ENCODE measurements around the gene CYFIP2. TPM values are rescaled to one million over a fixed set of nuclear protein-coding genes. Genes with fewer than 3 reads are reported as not detected.
"Not testable (repeated sequence)": the region's sequence is repeated elsewhere in the genome, so short reads cannot be mapped to it uniquely, and the experiment has no call there.

Gene CYFIP2
- polyA plus RNA-seq, 1 donor (not counting 4 experiments of a cell fraction or from before 2014, with no cell fraction given) = 0.62 TPM

GRCh38 chr5:157400741-157401495 is 135.0 kb downstream of the CYFIP2 start:
- H3K27ac ChIP-seq (ENCODE audit: control insufficient read depth, insufficient read depth, low read length) = no peak overlapping the region
- H3K27me3 ChIP-seq (ENCODE audit: control insufficient read depth, extremely low read depth, insufficient read depth, low read length) = no peaks in the 10 kb centered on the region
- H3K9ac ChIP-seq (ENCODE audit: control insufficient read depth, extremely low read depth, insufficient read depth, low read length) = no peak overlapping the region
- H3K79me2 ChIP-seq (ENCODE audit: control insufficient read depth, insufficient read depth, low read length) = no peaks in the 10 kb centered on the region
- no peaks in the 10 kb centered on the region for H3K9me3 ChIP-seq (ENCODE audit: control insufficient read depth, low read depth, low read length)
- H3K9me1 ChIP-seq (ENCODE audit: control insufficient read depth, extremely low read depth, insufficient read depth, low read length) = no peaks in the 10 kb centered on the region
- H3K4me3 ChIP-seq (ENCODE audit: control insufficient read depth in 2 of 3, extremely low read depth in 1 of 3, insufficient read depth in 2 of 3, low read depth in 1 of 3, low read length in 3 of 3) = no peak overlapping the region
- no peaks in the 10 kb centered on the region for H4K20me1 ChIP-seq (ENCODE audit: control insufficient read depth, extremely low read depth, insufficient read depth, low read length)
- FAIRE-seq (no peak), DNase-seq (ENCODE audit: low read depth, low spot score) (no peak)
- no peaks in the 10 kb centered on the region for H3K4me1 ChIP-seq (ENCODE audit: control insufficient read depth, extremely low read depth, insufficient read depth, low read length)
- dilution Hi-C loops (cut with MboI; ENCODE audit: extremely low pct_ligation_motif_present, low sequenced_read_pairs) = no loop called here
- TF ChIP-seq CTCF (optimal IDR thresholded peaks at IDR 0.05 in 1 of 3, IDR thresholded peaks at IDR 0.05 in 1 of 3, conservative IDR thresholded peaks at IDR 0.05 in 1 of 3; ENCODE audit: extremely low read depth in 1 of 3, insufficient read depth in 2 of 3, low read length in 3 of 3) = no peak
- no peak for TF ChIP-seq EZH2 (IDR thresholded peaks at IDR 0.05; ENCODE audit: low read length)
- H2AFZ ChIP-seq (ENCODE audit: control insufficient read depth, low read length) = no peak overlapping the region
- H3K36me3 ChIP-seq (ENCODE audit: control insufficient read depth in 2 of 2, extremely low read depth in 1 of 2, insufficient read depth in 2 of 2, low read length in 2 of 2) = no peaks in the 10 kb centered on the region
- no peak overlapping the region for H3K4me2 ChIP-seq (ENCODE audit: control insufficient read depth, extremely low read depth, insufficient read depth, low read depth, low read length)

- H3K9me1 ChIP-seq (ENCODE audit: control insufficient read depth, extremely low read depth, insufficient read depth, low read length) = no peaks in the 10 kb centered on the region
- no peaks in the 10 kb centered on the region for H3K9me3 ChIP-seq (ENCODE audit: control insufficient read depth, low read depth, low read length)
- no peak overlapping the region for H3K4me2 ChIP-seq (ENCODE audit: control insufficient read depth, extremely low read depth, insufficient read depth, low read depth, low read length)
- H3K4me3 ChIP-seq (ENCODE audit: control insufficient read depth in 2 of 3, extremely low read depth in 1 of 3, insufficient read depth in 2 of 3, low read depth in 1 of 3, low read length in 3 of 3) = no peak overlapping the region
- H3K27ac ChIP-seq (ENCODE audit: control insufficient read depth, insufficient read depth, low read length) = no peak overlapping the region
- H3K36me3 ChIP-seq (ENCODE audit: control insufficient read depth in 2 of 2, extremely low read depth in 1 of 2, insufficient read depth in 2 of 2, low read length in 2 of 2) = no peaks in the 10 kb centered on the region
- H4K20me1 ChIP-seq (ENCODE audit: control insufficient read depth, extremely low read depth, insufficient read depth, low read length) = no peaks in the 10 kb centered on the region
- FAIRE-seq = no peak
- no peak for TF ChIP-seq EZH2 (IDR thresholded peaks at IDR 0.05; ENCODE audit: low read length)
- no peak for TF ChIP-seq CTCF (optimal IDR thresholded peaks at IDR 0.05 in 1 of 3, IDR thresholded peaks at IDR 0.05 in 1 of 3, conservative IDR thresholded peaks at IDR 0.05 in 1 of 3; ENCODE audit: extremely low read depth in 1 of 3, insufficient read depth in 2 of 3, low read length in 3 of 3)
- no peak overlapping the region for H3K9ac ChIP-seq (ENCODE audit: control insufficient read depth, extremely low read depth, insufficient read depth, low read length)
- dilution Hi-C loops (cut with MboI; ENCODE audit: extremely low pct_ligation_motif_present, low sequenced_read_pairs) = no loop called here
- no peak overlapping the region for H2AFZ ChIP-seq (ENCODE audit: control insufficient read depth, low read length)
- no peaks in the 10 kb centered on the region for H3K27me3 ChIP-seq (ENCODE audit: control insufficient read depth, extremely low read depth, insufficient read depth, low read length)
- no peak for DNase-seq (ENCODE audit: low read depth, low spot score)
- H3K79me2 ChIP-seq (ENCODE audit: control insufficient read depth, insufficient read depth, low read length) = no peaks in the 10 kb centered on the region
- H3K4me1 ChIP-seq (ENCODE audit: control insufficient read depth, extremely low read depth, insufficient read depth, low read length) = no peaks in the 10 kb centered on the region
Observed at GRCh38 chr5:157415838-157416237, 149.9 kb downstream of the CYFIP2 start.

- H3K9me3 ChIP-seq (ENCODE audit: control insufficient read depth, low read depth, low read length); DNase-seq (ENCODE audit: low read depth, low spot score); H3K27me3 ChIP-seq (ENCODE audit: control insufficient read depth, extremely low read depth, insufficient read depth, low read length); dilution Hi-C loops (cut with MboI; ENCODE audit: extremely low pct_ligation_motif_present, low sequenced_read_pairs); H3K27ac ChIP-seq (ENCODE audit: control insufficient read depth, insufficient read depth, low read length); H3K4me1 ChIP-seq (ENCODE audit: control insufficient read depth, extremely low read depth, insufficient read depth, low read length); H3K9ac ChIP-seq (ENCODE audit: control insufficient read depth, extremely low read depth, insufficient read depth, low read length); H3K36me3 ChIP-seq (ENCODE audit: control insufficient read depth in 2 of 2, extremely low read depth in 1 of 2, insufficient read depth in 2 of 2, low read length in 2 of 2); H2AFZ ChIP-seq (ENCODE audit: control insufficient read depth, low read length); H3K4me3 ChIP-seq (ENCODE audit: control insufficient read depth in 2 of 3, extremely low read depth in 1 of 3, insufficient read depth in 2 of 3, low read depth in 1 of 3, low read length in 3 of 3); H3K79me2 ChIP-seq (ENCODE audit: control insufficient read depth, insufficient read depth, low read length); H3K4me2 ChIP-seq (ENCODE audit: control insufficient read depth, extremely low read depth, insufficient read depth, low read depth, low read length); H3K9me1 ChIP-seq (ENCODE audit: control insufficient read depth, extremely low read depth, insufficient read depth, low read length); FAIRE-seq; H4K20me1 ChIP-seq (ENCODE audit: control insufficient read depth, extremely low read depth, insufficient read depth, low read length): not testable (repeated sequence)
Observed at GRCh38 chr5:157419521-157419920, 153.6 kb downstream of the CYFIP2 start.

- DNase-seq (ENCODE audit: low read depth, low spot score); H3K4me3 ChIP-seq (ENCODE audit: control insufficient read depth in 2 of 3, extremely low read depth in 1 of 3, insufficient read depth in 2 of 3, low read depth in 1 of 3, low read length in 3 of 3); H2AFZ ChIP-seq (ENCODE audit: control insufficient read depth, low read length); dilution Hi-C loops (cut with MboI; ENCODE audit: extremely low pct_ligation_motif_present, low sequenced_read_pairs); H3K36me3 ChIP-seq (ENCODE audit: control insufficient read depth in 2 of 2, extremely low read depth in 1 of 2, insufficient read depth in 2 of 2, low read length in 2 of 2); H3K27me3 ChIP-seq (ENCODE audit: control insufficient read depth, extremely low read depth, insufficient read depth, low read length); H4K20me1 ChIP-seq (ENCODE audit: control insufficient read depth, extremely low read depth, insufficient read depth, low read length); FAIRE-seq; H3K27ac ChIP-seq (ENCODE audit: control insufficient read depth, insufficient read depth, low read length); H3K9ac ChIP-seq (ENCODE audit: control insufficient read depth, extremely low read depth, insufficient read depth, low read length); H3K79me2 ChIP-seq (ENCODE audit: control insufficient read depth, insufficient read depth, low read length); H3K9me3 ChIP-seq (ENCODE audit: control insufficient read depth, low read depth, low read length); H3K4me1 ChIP-seq (ENCODE audit: control insufficient read depth, extremely low read depth, insufficient read depth, low read length); H3K9me1 ChIP-seq (ENCODE audit: control insufficient read depth, extremely low read depth, insufficient read depth, low read length); H3K4me2 ChIP-seq (ENCODE audit: control insufficient read depth, extremely low read depth, insufficient read depth, low read depth, low read length): not testable (repeated sequence)
Observed at GRCh38 chr5:157429920-157430319, 164.0 kb downstream of the CYFIP2 start.
